Endodermal cell (in vitro differentiated cells): ENCODE data around the gene PPP4R2. TPM values are rescaled to one million over a fixed set of nuclear protein-coding genes. Genes with fewer than 3 reads are reported as not detected.
A peak's percentile ranks its signal among the peaks of the same experiment; 100 is the strongest.

Source experiments
- DNase-seq: peaks from one replicate; pipeline ENCODE4 v3.0.0-alpha.2; 2017
- H3K27ac ChIP-seq: 2 replicates; pipeline ENCODE4 v1.5.1; 2013; ENCODE audit warnings: mild to moderate bottlenecking, low read depth, low read length, moderate library complexity
- H3K27me3 ChIP-seq: 2 replicates; pipeline ENCODE4 v1.6.1; 2013; ENCODE audit warnings: mild to moderate bottlenecking, low read length, moderate library complexity; ENCODE audit not compliant: insufficient read depth, control insufficient read depth, poor library complexity, severe bottlenecking
- H3K36me3 ChIP-seq: 2 replicates; pipeline ENCODE4 v1.7.0; 2013; ENCODE audit warnings: mild to moderate bottlenecking, low read length, moderate library complexity; ENCODE audit not compliant: control insufficient read depth, insufficient read depth
- H3K4me1 ChIP-seq: one replicate; pipeline ENCODE4 v1.7.0; 2013; ENCODE audit warnings: low read length; ENCODE audit not compliant: control insufficient read depth, insufficient read depth
- H3K4me3 ChIP-seq: 2 replicates; pipeline ENCODE4 v1.5.1; 2013; ENCODE audit warnings: mild to moderate bottlenecking, low read length, moderate library complexity
- H3K9ac ChIP-seq: 2 replicates; pipeline ENCODE4 v1.6.1; 2013; ENCODE audit warnings: mild to moderate bottlenecking, low read length, moderate library complexity; ENCODE audit not compliant: poor library complexity, severe bottlenecking; ENCODE audit errors: extremely low read depth
- H3K9me3 ChIP-seq: 2 replicates; pipeline ENCODE4 v1.6.1; 2013; ENCODE audit warnings: mild to moderate bottlenecking, low read length, moderate library complexity; ENCODE audit not compliant: control insufficient read depth
- H3K27ac Mint-ChIP-seq: 2 replicates; pipeline ENCODE4 v1.8.0; 2020; ENCODE audit warnings: mixed read lengths
- H3K27me3 Mint-ChIP-seq: 2 replicates; pipeline ENCODE4 v1.8.0; 2021; ENCODE audit warnings: mild to moderate bottlenecking, mixed read lengths; ENCODE audit not compliant: insufficient read depth
- H3K36me3 Mint-ChIP-seq: 2 replicates; pipeline ENCODE4 v1.8.0; 2020; ENCODE audit warnings: low read depth, mixed read lengths
- H3K4me1 Mint-ChIP-seq: 2 replicates; pipeline ENCODE4 v1.8.0; 2020; ENCODE audit warnings: mixed read lengths
- H3K4me3 Mint-ChIP-seq: 2 replicates; pipeline ENCODE4 v1.8.0; 2020; ENCODE audit warnings: mild to moderate bottlenecking, moderate library complexity, mixed read lengths
- H3K9me3 Mint-ChIP-seq: 2 replicates; pipeline ENCODE4 v1.8.0; 2020; ENCODE audit warnings: mild to moderate bottlenecking, mixed read lengths
- CTCF ChIP-seq: fragments of 200-600 bp; sonication (generic); conservative IDR thresholded peaks from 2 replicates; pipeline ENCODE4 v1.5.0; 2021; ENCODE audit warnings: antibody characterized with exemption, mild to moderate bottlenecking
- WGBS, 2 experiments: methylation state at CpG; one replicate each; pipeline versions ENCODE4 v1.1.5 to v1.1.7; 2013; ENCODE audit warnings: missing lambda C conversion rate in 2 of 2, mixed read lengths in 1 of 2; ENCODE audit not compliant: insufficient coverage in 1 of 2, insufficient read length in 1 of 2; 5-methylcytosine and 5-hydroxymethylcytosine counted together
- total RNA-seq, 2 donors: library from RNA; stranded (reverse); fragmentation: NEBNext Ultra II Directional in 1 of 2; extraction: Animal tissue kit (Norgen Biotek cat#: 25700) in 1 of 2; gene quantifications; 2 replicates in 1 of 2; 3 replicates in 1 of 2; pipeline ENCODE4 v1.2.1, GENCODE V29; 2021

PPP4R2 gene
- total RNA-seq, 2 donors from 2014 or later = 133 to 157 TPM

GRCh38 chr3:73052857-73053256 lies 56.2 kb downstream of the PPP4R2 start:
- 86 to 100% methylated on average over 1 to 2 of the region's 2 CpGs for WGBS, 2 experiments
- Mint-ChIP-seq H3K9me3 (no peaks in the 10 kb centered on the region), H3K36me3 (peaks cover 25% of the 10 kb centered on the region), H3K4me1 (peaks cover 4% of the 10 kb centered on the region), H3K27ac (peak overlapping the region; percentile 26), H3K27me3 (no peaks in the 10 kb centered on the region), H3K4me3 (no peak overlapping the region)
- H3K4me3 ChIP-seq = no peak overlapping the region
- H3K9me3 ChIP-seq = no peaks in the 10 kb centered on the region
- no peak overlapping the region for H3K27ac ChIP-seq
- peaks cover 51% of the 10 kb centered on the region for H3K36me3 ChIP-seq
- H3K9ac ChIP-seq = no peak overlapping the region
- H3K4me1 ChIP-seq = peaks cover 2% of the 10 kb centered on the region
- H3K27me3 ChIP-seq = no peaks in the 10 kb centered on the region
- no peak for DNase-seq
- TF ChIP-seq CTCF = no peak

GRCh38 chr3:73055583-73055982 lies 59.0 kb downstream of the PPP4R2 start:
- Histone ChIP-seq H3K36me3 (peaks cover 45% of the 10 kb centered on the region), H3K4me1 (peaks cover 2% of the 10 kb centered on the region), H3K9ac (no peak overlapping the region), H3K27ac (peak overlapping the region; percentile 32), H3K4me3 (no peak overlapping the region), H3K9me3 (no peaks in the 10 kb centered on the region), H3K27me3 (no peaks in the 10 kb centered on the region)
- Mint-ChIP-seq H3K4me3 (no peak overlapping the region), H3K27ac (no peak overlapping the region), H3K9me3 (no peaks in the 10 kb centered on the region), H3K36me3 (peaks cover 24% of the 10 kb centered on the region), H3K4me1 (peaks cover 4% of the 10 kb centered on the region), H3K27me3 (no peaks in the 10 kb centered on the region)
- peak; percentile 68 for DNase-seq
- WGBS, 2 experiments = 77 to 89% methylated on average over 7 to 8 of the region's 8 CpGs
- no peak for TF ChIP-seq CTCF

GRCh38 chr3:73056014-73056844 lies 59.6 kb downstream of the PPP4R2 start:
- 76% methylated on average over 5 of the region's 5 CpGs; no CpG with 5 or more reads in 1 of the 2 experiments for WGBS, 2 experiments
- Mint-ChIP-seq H3K9me3 (no peaks in the 10 kb centered on the region), H3K4me3 (no peak overlapping the region), H3K36me3 (peaks cover 21% of the 10 kb centered on the region), H3K27me3 (no peaks in the 10 kb centered on the region), H3K27ac (no peak overlapping the region), H3K4me1 (peaks cover 4% of the 10 kb centered on the region)
- peak; percentile 71 for TF ChIP-seq CTCF
- Histone ChIP-seq H3K4me3 (no peak overlapping the region), H3K27ac (no peak overlapping the region), H3K9ac (no peak overlapping the region), H3K4me1 (peaks cover 2% of the 10 kb centered on the region), H3K36me3 (peaks cover 43% of the 10 kb centered on the region), H3K9me3 (no peaks in the 10 kb centered on the region), H3K27me3 (no peaks in the 10 kb centered on the region)
- DNase-seq = no peak
